Fibroblast of lung (primary cell): ENCODE results near the gene CAMKMT.

Experiments
- CTCF ChIP-seq, 2 donors: IDR thresholded peaks in 1 of 2; conservative IDR thresholded peaks in 1 of 2; 1 replicate in 1 of 2; 2 replicates in 1 of 2; pipeline ENCODE4 v1.5.1; 2011 to 2012; ENCODE audit warnings: low read length in 2 of 2, control low read depth in 1 of 2, inconsistent platforms in 1 of 2, low read depth in 1 of 2, mild to moderate bottlenecking in 1 of 2
- EZH2 ChIP-seq: IDR thresholded peaks from 2 replicates; pipeline ENCODE4 v1.5.1; 2012; ENCODE audit warnings: low read length, control low read depth, mild to moderate bottlenecking; ENCODE audit errors: missing control alignments

GRCh38 chr2:44441200-44441599, 79.5 kb downstream of the CAMKMT start:
- no peak for TF ChIP-seq EZH2
- no peak for TF ChIP-seq CTCF (conservative IDR thresholded peaks at IDR 0.05 in 1 of 2, IDR thresholded peaks at IDR 0.05 in 1 of 2; ENCODE audit: low read depth in 1 of 2, low read length in 2 of 2)
